ENCODE measurements around the gene CABLES1. TPM values are rescaled to one million over a fixed set of nuclear protein-coding genes. Genes with fewer than 3 reads are reported as not detected.
"Not testable (repeated sequence)": the region's sequence is repeated elsewhere in the genome, so short reads cannot be mapped to it uniquely, and the experiment has no call there.

CABLES1 gene, protein sequence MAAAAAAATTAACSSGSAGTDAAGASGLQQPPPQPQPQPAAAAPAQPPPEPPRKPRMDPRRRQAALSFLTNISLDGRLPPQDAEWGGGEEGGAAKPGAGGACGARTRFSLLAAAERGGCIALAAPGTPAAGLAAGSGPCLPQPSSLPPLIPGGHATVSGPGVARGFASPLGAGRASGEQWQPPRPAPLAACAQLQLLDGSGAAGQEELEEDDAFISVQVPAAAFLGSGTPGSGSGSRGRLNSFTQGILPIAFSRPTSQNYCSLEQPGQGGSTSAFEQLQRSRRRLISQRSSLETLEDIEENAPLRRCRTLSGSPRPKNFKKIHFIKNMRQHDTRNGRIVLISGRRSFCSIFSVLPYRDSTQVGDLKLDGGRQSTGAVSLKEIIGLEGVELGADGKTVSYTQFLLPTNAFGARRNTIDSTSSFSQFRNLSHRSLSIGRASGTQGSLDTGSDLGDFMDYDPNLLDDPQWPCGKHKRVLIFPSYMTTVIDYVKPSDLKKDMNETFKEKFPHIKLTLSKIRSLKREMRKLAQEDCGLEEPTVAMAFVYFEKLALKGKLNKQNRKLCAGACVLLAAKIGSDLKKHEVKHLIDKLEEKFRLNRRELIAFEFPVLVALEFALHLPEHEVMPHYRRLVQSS
- 7.1 and 8.3 TPM in 2 replicates for total RNA-seq (2014; rRNA removed)
- polyA plus RNA-seq (2012): 6.6 TPM

DNA sequence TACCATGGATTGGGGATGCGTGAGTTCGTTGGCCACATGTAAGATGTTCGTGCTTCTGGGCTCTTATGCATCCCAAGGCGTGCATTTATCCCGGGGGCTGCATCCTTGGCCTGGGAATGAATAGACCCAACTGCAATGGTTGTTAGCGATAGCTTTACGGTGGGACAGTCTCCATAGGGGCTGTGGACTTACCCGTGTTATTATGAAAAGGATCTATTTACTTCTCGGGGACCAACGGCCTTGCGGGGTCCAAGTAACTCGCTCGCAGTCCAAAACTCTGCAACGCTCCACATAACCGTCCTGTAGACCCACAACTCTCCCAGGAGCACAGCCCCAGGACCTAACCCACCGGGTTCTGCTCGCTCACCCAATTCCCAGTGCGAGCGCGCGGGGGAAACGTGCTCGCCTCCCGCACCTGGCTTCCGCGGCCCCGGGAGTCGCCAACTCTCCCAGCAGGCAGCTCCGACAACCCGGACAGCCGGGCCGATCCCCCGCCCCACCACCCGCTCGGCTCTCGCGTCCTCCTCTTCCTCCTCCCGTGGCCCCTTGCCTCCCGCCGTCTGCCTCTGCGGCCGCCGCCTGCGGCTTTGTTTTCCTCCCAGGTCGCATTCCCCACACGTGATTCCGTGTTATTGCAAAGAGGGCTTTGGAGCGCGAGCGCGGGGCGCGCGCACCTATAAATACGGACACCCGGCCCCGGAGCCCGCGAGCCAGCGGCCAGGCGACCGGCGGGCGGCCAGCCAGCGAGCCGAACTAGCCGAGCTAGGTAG, at the start of gene CABLES1:
Gene CABLES1 (plus strand): TSS at position 706 of the 770 bp plus-strand sequence. CDS start 278 bp downstream, outside the sequence.
- DNase-seq (ENCODE audit: low read depth): peak; percentile 56

GRCh38 chr18:23087352-23087751, 47.9 kb upstream of the CABLES1 start:
- no peak for DNase-seq (ENCODE audit: low read depth)

DNA sequence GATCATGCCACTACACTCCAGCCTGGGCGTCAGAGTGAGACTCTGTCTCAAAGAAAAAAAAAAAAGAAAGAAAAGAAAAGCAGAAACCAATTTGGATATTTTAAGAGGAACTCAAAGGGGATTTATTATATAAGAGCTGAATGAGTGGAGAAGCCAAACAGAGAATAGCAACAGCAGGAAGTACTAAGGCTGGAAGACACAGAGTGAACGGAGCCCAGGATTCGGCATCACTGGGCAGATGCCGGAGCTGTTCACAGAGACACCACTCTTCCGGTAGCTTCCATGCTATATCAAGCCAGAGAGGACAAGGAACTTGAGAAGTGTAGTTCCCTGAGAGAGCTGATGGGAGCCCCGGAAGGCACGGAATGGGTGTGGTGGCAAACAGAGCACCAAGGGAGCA, 47.0 kb upstream of the CABLES1 start:
- no peak for DNase-seq (ENCODE audit: low read depth)

GRCh38 chr18:23091017-23091993, 44.0 kb upstream of the CABLES1 start:
- DNase-seq (ENCODE audit: low read depth): not testable (repeated sequence)

DNA sequence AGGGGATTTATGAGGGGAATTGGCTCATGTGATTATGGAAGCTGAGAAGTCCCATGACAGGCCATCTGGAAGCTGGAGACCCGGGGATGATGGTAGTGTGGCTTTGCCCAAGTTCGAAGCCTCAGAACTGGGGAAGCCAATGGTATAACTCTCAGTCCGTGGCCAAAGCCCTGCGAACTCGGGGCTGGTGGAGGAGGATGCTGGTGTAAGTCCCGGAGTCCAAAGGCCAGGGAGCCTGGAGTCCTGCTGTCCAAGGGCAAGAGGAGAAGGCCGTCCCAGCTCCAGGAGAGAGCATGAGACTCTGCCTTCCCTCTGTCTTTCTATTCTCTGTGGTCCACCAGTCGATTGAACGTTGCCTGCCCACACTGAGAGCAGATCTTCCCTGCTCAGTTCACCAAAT, 43.2 kb upstream of the CABLES1 start:
- no peak for DNase-seq (ENCODE audit: low read depth)

GRCh38 chr18:23093130-23093529, 42.2 kb upstream of the CABLES1 start:
- DNase-seq (ENCODE audit: low read depth): not testable (repeated sequence)

- DNase-seq (ENCODE audit: low read depth): no peak
These were observed 41.5 kb upstream of the CABLES1 start for GRCh38 chr18:23093772-23094171.

DNA sequence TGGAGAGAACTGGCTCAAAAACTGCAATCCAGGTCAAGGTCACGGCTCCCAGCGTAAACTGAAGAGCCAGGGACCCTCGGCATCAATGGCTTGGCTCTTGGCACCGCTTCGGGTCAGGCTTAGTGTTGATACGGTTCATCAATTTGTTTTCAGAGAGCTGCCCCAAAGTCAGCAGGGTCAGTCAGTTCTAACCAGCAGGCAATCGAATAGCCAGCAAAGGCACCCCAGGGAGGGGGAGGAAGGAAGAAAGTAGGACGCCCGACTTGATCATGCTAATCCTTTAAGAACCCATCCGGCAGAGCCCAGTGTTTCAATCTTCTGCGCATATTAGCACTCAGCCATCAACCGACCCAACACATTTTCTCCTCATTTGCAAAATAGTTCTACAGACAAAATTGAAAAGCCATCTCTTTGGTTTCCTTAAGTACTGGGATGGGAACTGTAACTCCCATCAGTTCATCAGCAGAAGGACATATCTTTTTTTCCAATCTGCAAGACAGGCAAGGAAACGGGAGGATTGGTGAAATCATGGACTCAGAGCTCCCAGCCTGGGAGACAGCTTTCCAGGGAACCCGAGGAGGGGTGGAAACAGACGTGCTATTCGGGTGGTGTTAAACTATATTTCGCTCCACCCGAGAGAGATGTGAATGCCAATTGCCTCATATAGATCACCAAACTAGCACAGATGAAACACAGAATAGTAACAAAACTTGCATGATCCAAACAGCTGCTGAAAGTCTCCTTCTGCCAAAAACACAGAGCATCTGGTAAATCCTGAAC, 40.7 kb upstream of the CABLES1 start:
- DNase-seq (ENCODE audit: low read depth): no peak

- no peak for DNase-seq (ENCODE audit: low read depth)
These were observed 39.8 kb upstream of the CABLES1 start for GRCh38 chr18:23095463-23095862.

DNA sequence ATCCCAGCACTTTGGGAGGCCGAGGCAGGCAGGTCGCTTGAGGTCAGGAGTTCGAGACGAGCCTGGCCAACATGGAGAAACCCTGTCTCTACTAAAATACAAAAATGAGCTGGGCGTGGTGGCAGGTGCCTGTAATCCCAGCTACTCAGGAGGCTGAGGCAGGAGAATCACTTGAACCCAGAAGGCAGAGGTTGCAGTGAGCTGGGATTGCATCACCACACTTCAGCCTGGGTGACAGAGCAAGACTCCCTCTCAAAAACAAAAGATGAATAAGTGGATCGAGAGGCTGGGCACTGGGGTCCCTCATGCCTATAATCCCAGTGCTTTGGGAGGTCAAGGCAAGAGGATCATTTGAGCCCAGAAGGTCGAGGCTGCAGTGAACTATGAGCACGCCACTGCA, 38.3 kb upstream of the CABLES1 start:
- DNase-seq (ENCODE audit: low read depth): not testable (repeated sequence)

DNA sequence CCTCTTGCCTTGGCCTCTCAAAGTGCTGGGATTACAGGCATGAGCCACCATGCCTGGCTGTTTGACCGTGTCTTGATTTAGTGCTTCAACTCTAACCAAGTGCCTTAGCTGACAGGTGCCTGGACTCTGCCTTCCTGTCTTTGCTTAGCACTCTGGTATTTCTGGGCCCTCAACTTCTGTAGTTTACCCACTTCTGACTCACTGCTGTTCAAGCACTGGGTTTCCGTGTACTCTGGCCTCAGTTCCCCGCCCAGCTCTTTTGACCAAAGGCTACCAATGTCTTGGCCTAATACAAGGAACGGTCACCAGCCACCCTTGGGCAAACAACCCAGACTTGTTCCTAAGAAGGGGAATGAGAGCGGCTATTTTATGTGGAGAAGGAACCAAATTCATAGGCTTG, 35.7 kb upstream of the CABLES1 start:
- DNase-seq (ENCODE audit: low read depth): peak; percentile 47

GRCh38 chr18:23101861-23102432, 33.3 kb upstream of the CABLES1 start:
- no peak for DNase-seq (ENCODE audit: low read depth)

DNA sequence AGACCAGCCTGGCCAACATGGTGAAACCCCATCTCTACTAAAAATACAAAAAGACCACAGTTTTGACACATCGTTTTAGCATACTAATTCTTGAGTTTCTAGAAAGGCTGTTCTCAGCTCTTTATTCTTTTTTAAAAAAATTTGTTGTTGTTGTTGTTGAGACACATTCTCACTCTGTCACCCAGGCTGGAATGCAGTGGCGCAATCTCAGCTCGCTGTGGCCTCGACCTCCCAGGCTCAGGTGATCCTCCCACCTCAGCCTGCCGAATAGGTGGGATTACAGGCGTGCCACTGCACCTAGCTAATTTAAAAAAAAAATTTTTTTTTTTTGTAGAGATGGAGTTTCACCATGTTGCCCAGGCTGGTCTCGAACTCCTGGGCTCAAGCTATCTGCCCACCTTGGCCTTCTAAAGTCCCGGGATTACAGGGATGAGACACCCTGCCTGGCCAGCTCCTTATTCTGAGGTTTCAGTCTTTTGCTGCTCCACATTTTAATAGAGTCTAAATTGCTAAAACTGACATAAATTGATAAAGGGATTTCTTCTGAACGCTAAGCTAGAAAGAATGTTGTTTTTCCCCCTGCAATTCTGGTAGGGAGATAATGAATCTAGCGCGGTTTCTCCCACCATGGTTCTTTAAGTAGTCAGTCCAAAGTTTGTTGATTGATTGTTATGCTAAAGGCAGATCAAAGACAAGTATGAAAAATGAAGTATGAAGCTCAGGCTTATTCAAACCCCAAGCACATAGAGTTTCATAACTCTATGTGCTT, 32.6 kb upstream of the CABLES1 start:
- no peak for DNase-seq (ENCODE audit: low read depth)

GRCh38 chr18:23103449-23103848, 31.8 kb upstream of the CABLES1 start:
- DNase-seq (ENCODE audit: low read depth): no peak

- no peak for DNase-seq (ENCODE audit: low read depth)
These were observed 30.3 kb upstream of the CABLES1 start for GRCh38 chr18:23105030-23105429.

DNA sequence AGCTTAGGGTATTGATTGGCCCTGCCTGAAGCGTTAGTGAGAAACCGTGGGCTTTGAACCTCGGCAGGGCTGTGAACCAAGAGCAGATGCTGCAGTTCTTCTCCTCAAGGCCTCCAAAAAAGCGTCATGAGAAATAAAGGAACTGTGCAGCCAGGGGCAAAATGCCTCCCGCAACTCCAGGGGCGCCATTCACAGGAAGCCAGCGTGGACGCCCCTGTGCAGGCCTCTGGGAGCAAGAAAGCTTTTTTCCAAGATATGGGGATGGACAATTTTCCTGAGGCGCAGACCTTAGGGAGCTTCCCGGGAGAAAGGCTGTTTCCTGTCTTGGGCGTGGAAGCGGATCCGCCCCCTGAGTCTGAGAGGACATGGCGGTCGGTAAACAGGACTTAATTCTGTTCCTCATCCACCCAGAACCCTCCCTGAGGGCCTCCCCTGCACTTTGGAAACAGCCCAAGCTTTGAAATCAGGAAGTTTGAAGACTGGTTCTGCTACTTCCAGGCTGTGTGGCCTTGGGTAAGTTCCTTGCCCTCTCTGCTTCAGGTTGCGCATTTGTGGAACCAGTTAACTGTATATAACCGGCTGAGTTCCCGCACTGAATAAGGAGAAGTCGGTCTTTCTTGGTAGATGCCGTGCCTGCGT, 29.6 kb upstream of the CABLES1 start:
- no peak for DNase-seq (ENCODE audit: low read depth)

GRCh38 chr18:23106575-23106974, 28.7 kb upstream of the CABLES1 start:
- peak; percentile 98 for DNase-seq (ENCODE audit: low read depth)

GRCh38 chr18:23107718-23108117, 27.6 kb upstream of the CABLES1 start:
- DNase-seq (ENCODE audit: low read depth): no peak

DNA sequence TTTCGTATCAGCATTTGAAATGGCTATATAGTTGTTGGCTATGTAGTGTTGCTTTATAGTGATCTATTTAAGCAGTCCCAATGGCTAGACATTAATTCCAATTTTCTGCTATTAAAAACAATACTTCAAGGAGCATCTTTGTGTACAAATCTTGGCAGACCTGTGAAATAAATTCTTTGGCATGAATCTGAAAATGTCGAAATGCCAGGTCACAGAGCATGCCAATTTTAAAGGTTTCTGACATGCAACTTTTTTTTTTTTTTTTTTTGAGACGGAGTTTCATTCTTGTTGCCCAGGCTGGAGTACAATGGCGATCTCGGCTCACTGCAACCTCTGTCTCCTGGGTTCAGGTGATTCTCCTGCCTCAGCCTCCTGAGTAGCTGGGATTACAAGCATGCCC, 26.8 kb upstream of the CABLES1 start:
- no peak for DNase-seq (ENCODE audit: low read depth)

Measured in LHCN-M2 (cell line).